Fibroblast of peridontal ligament (primary cell): ENCODE results near the gene NKAIN1.
"Not testable (repeated sequence)": the region's sequence is repeated elsewhere in the genome, so short reads cannot be mapped to it uniquely, and the experiment has no call there.

Experiments used
- DNase-seq: peaks from one replicate; pipeline ENCODE4 v3.0.0-alpha.2; 2010; ENCODE audit errors: extremely low read depth

NKAIN1 gene

GRCh38 chr1:31154000-31154631 is 85.6 kb downstream of the NKAIN1 start:
- DNase-seq: peak; percentile 7

GRCh38 chr1:31153423-31153822 is 86.3 kb downstream of the NKAIN1 start:
- DNase-seq: no peak

- peak; percentile 76 for DNase-seq
These were observed 87.4 kb downstream of the NKAIN1 start for GRCh38 chr1:31152181-31152795.

- DNase-seq: no peak
These were observed 88.3 kb downstream of the NKAIN1 start for GRCh38 chr1:31151402-31151801.

- no peak for DNase-seq
These were observed 91.3 kb downstream of the NKAIN1 start for GRCh38 chr1:31148409-31148808.

GRCh38 chr1:31145648-31146047 is 94.0 kb downstream of the NKAIN1 start:
- no peak for DNase-seq

- no peak for DNase-seq
These were observed 95.2 kb downstream of the NKAIN1 start for GRCh38 chr1:31144442-31144841.

GRCh38 chr1:31143455-31143854 is 96.2 kb downstream of the NKAIN1 start:
- DNase-seq: no peak

- no peak for DNase-seq
These were observed 97.3 kb downstream of the NKAIN1 start for GRCh38 chr1:31142406-31142805.

GRCh38 chr1:31140299-31140698 is 99.4 kb downstream of the NKAIN1 start:
- DNase-seq: no peak

GRCh38 chr1:31138797-31139521 is 100.7 kb downstream of the NKAIN1 start:
- not testable (repeated sequence) for DNase-seq

GRCh38 chr1:31137873-31138272 is 101.8 kb downstream of the NKAIN1 start:
- DNase-seq: not testable (repeated sequence)

GRCh38 chr1:31135973-31136600 is 103.6 kb downstream of the NKAIN1 start:
- peak; percentile 15 for DNase-seq

- DNase-seq: no peak
These were observed 106.3 kb downstream of the NKAIN1 start for GRCh38 chr1:31133368-31133767.
